K562 (cell line): ENCODE measurements around the gene BRPF1. TPM values are rescaled to one million over a fixed set of nuclear protein-coding genes. Genes with fewer than 3 reads are reported as not detected.

Source experiments
- CEBPG ChIP-seq, 3 experiments: fragments of 200-800 bp in 1 of 3; sonication (Bioruptor generic) in 1 of 3; sonication (generic) in 1 of 3; formaldehyde crosslinking in 1 of 3; IDR thresholded peaks in 2 of 3; conservative IDR thresholded peaks in 1 of 3; 2 replicates each; pipeline versions ENCODE4 v1.6.1 to v1.8.0; 2016 to 2022; ENCODE audit warnings: missing compliant biosample characterization in 2 of 3, missing genetic modification characterization in 2 of 3, mild to moderate bottlenecking in 1 of 3, missing genetic modification reagents in 1 of 3
- ELF2 ChIP-seq: fragments of 250-450 bp; sonication (Bioruptor Pico); IDR thresholded peaks from 2 replicates; pipeline ENCODE4 v1.5.0; 2021; ENCODE audit warnings: mild to moderate bottlenecking
- GABPB1 ChIP-seq: sonication (generic); formaldehyde crosslinking; IDR thresholded peaks from 2 replicates; pipeline ENCODE4 v1.8.0; 2022; ENCODE audit warnings: mild to moderate bottlenecking, missing genetic modification reagents
- NR2C2 ChIP-seq, 2 experiments: fragments of 200-800 bp in 1 of 2; sonication (Bioruptor generic) in 1 of 2; sonication (generic) in 1 of 2; formaldehyde crosslinking in 1 of 2; IDR thresholded peaks; 2 replicates each; pipeline versions ENCODE4 v1.6.1 to v1.8.0; 2016 to 2022; ENCODE audit warnings: mild to moderate bottlenecking in 1 of 2, missing compliant biosample characterization in 1 of 2, missing genetic modification characterization in 1 of 2, missing genetic modification reagents in 1 of 2
- POLR2AphosphoS2 ChIP-seq: IDR thresholded peaks from 2 replicates; pipeline ENCODE4 v1.6.1; 2012; ENCODE audit warnings: low read length, improper control_type of control experiment
- RUNX1 ChIP-seq: sonication (generic); IDR thresholded peaks from 2 replicates; pipeline ENCODE4 v1.6.1; 2016; ENCODE audit warnings: antibody characterized with exemption, low read depth
- SMC3 ChIP-seq: conservative IDR thresholded peaks from 2 replicates; pipeline ENCODE4 v1.6.1; 2011; ENCODE audit warnings: low read depth, low read length, improper control_type of control experiment; ENCODE audit not compliant: insufficient read depth
- SPI1 ChIP-seq: IDR thresholded peaks from 2 replicates; pipeline ENCODE4 v1.6.1; 2011; ENCODE audit warnings: low read depth, low read length, control low read depth, borderline replicate concordance
- TOE1 ChIP-seq, 2 experiments: fragments of 450-650 bp in 1 of 2; sonication (generic) in 1 of 2; formaldehyde crosslinking in 1 of 2; IDR thresholded peaks; 2 replicates each; pipeline versions ENCODE4 v1.7.1 to v1.8.0; 2016 to 2022; ENCODE audit warnings: borderline replicate concordance in 2 of 2, mild to moderate bottlenecking in 2 of 2, antibody characterized with exemption in 1 of 2, inconsistent platforms in 1 of 2, low read depth in 1 of 2, missing genetic modification reagents in 1 of 2, moderate library complexity in 1 of 2
- ZKSCAN1 ChIP-seq: fragments of 150-350 bp; IDR thresholded peaks from 2 replicates; pipeline ENCODE4 v1.6.1; 2016; ENCODE audit warnings: low read depth, low read length
- polyA plus RNA-seq, 8 experiments: library from polyadenylated mRNA; depleted of rRNA in 4 of 8; stranded (reverse) in 5 of 8; unstranded in 3 of 8; fragments of >200 nt; fragmentation: Nextera tagmentation in 2 of 8; fragmentation: Illumina TruSeq in 1 of 8; extraction: Ambion mirVana in 2 of 8; extraction: Trizol in 1 of 8; gene quantifications; 2 replicates each; pipeline versions ENCODE4 v1.2.1 to v1.2.3, GENCODE V29; 2011 to 2014; ENCODE audit warnings: inconsistent platforms in 1 of 8, missing spikeins in 1 of 8
- total RNA-seq, 7 experiments: library from RNA; depleted of rRNA in 6 of 7; stranded (reverse); fragments of >200 nt in 6 of 7; fragmentation: Illumina TruSeq in 2 of 7; extraction: Trizol in 2 of 7; gene quantifications; 2 replicates each; pipeline versions ENCODE4 v1.2.1 to v1.2.3, GENCODE V29; 2011 to 2021; ENCODE audit warnings: low replicate concordance in 1 of 7
- TF ChIP-seq, protein P1 (sequence below), 3 experiments: fragments of 200-800 bp in 1 of 3; sonication (Bioruptor generic) in 1 of 3; sonication (generic) in 1 of 3; formaldehyde crosslinking in 1 of 3; IDR thresholded peaks; 2 replicates each; pipeline versions ENCODE4 v1.6.1 to v1.8.0; 2016 to 2022; ENCODE audit warnings: mild to moderate bottlenecking in 2 of 3, missing compliant biosample characterization in 2 of 3, missing genetic modification characterization in 2 of 3, missing genetic modification reagents in 1 of 3
- TF ChIP-seq, protein P2 (sequence below): IDR thresholded peaks from 2 replicates; pipeline ENCODE4 v1.6.1; 2016; ENCODE audit warnings: missing genetic modification characterization, missing compliant biosample characterization

The BRPF1 gene
- total and polyA plus RNA-seq, 9 of the 15 experiments (the other 6 are each of a cell fraction or from before 2014, with no cell fraction given), result 1.1 to 40.2 (median 23.5) TPM

DNA sequence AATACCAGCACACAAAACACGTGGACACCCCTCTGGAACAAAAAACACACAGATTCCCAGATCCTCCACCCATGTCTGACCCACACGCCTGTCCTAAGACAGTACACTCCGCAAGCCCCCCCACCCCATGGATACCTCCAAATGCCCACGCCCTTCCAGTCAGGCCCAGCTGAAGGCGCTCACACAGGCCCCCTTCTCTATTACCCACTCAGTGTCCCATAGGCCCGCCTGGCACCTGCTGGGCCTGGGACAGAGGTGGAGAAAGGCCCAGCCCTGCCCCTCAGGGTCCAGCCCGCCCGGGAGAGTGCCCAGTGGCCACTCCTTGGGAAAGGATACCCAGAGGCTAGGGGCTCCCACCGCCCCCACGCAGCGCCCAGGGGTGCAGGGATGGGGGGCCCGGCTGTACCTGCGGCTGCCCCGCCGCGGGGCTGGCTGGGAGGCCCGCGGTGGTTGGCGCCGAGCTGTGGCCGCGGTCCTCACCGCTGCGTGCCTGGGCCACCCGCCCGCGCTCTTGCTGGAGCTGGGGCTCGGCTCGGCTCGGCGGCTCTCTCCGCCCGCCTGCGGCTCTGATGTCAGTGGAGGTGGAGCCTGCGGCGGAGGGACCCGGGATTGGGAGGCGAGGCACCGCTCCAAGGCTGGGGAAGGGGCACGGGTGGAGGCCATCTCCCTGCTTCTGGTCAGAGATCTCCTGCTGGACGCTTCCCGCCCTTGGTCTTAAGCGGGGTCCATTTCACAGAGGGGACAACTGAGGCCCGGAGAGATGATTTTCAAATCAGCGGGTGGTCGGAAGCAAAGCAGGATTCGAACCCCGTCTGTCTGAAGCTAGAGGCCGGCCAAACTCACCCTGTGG, 38.1 kb downstream of the BRPF1 start, which contains the start of gene CAMK1 (continued):
- TF ChIP-seq, protein P1, sequence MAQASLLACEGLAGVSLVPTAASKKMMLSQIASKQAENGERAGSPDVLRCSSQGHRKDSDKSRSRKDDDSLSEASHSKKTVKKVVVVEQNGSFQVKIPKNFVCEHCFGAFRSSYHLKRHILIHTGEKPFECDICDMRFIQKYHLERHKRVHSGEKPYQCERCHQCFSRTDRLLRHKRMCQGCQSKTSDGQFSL (CRISPR knock-in tag; IDR thresholded peaks at IDR 0.05), result no peak
- TF ChIP-seq, protein P1 (tag; IDR thresholded peaks at IDR 0.05), result 0 out of 4 replicates have a peak, but pooled peaks of 1 of the 2 experiments have one; percentile 42
- TF ChIP-seq TOE1 (IDR thresholded peaks at IDR 0.05; ENCODE audit: borderline replicate concordance), result no peak
- TF ChIP-seq TOE1 (CRISPR knock-in tag; IDR thresholded peaks at IDR 0.05; ENCODE audit: borderline replicate concordance, low read depth), result no peak
- TF ChIP-seq, protein P2, sequence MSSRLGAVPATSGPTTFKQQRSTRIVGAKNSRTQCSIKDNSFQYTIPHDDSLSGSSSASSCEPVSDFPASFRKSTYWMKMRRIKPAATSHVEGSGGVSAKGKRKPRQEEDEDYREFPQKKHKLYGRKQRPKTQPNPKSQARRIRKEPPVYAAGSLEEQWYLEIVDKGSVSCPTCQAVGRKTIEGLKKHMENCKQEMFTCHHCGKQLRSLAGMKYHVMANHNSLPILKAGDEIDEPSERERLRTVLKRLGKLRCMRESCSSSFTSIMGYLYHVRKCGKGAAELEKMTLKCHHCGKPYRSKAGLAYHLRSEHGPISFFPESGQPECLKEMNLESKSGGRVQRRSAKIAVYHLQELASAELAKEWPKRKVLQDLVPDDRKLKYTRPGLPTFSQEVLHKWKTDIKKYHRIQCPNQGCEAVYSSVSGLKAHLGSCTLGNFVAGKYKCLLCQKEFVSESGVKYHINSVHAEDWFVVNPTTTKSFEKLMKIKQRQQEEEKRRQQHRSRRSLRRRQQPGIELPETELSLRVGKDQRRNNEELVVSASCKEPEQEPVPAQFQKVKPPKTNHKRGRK (tag), result no peak
- no peak for TF ChIP-seq CEBPG (CRISPR knock-in tag; IDR thresholded peaks at IDR 0.05)
- TF ChIP-seq CEBPG (tag; conservative IDR thresholded peaks at IDR 0.05 in 1 of 2, IDR thresholded peaks at IDR 0.05 in 1 of 2), result no peak
- TF ChIP-seq SPI1, result no peak
- TF ChIP-seq NR2C2 (CRISPR knock-in tag; IDR thresholded peaks at IDR 0.05), result no peak
- no peak for TF ChIP-seq NR2C2 (tag; IDR thresholded peaks at IDR 0.05)
- no peak for TF ChIP-seq ELF2 (CRISPR knock-in tag)
- 0 out of 2 replicates have a peak, but pooled peaks have one; percentile 27 for TF ChIP-seq RUNX1
- no peak for TF ChIP-seq POLR2AphosphoS2
- 0 out of 2 replicates have a peak, but pooled peaks have one; percentile 29 for TF ChIP-seq GABPB1
- TF ChIP-seq SMC3, result no peak
- TF ChIP-seq ZKSCAN1, result no peak
